AG09319 (cell line): ENCODE data around the gene IPO4.
A peak's percentile ranks its signal among the peaks of the same experiment; 100 is the strongest.
"Not testable (repeated sequence)": the region's sequence is repeated elsewhere in the genome, so short reads cannot be mapped to it uniquely, and the experiment has no call there.

ENCODE experiments used
- DNase-seq: peaks from one replicate; pipeline ENCODE4 v3.0.0-alpha.2; 2010; ENCODE audit warnings: low read depth; ENCODE audit errors: extremely low read depth
- CTCF ChIP-seq: IDR thresholded peaks from 2 replicates; pipeline ENCODE4 v1.5.1; 2011; ENCODE audit warnings: low read depth, mild to moderate bottlenecking, inconsistent platforms, low read length, moderate library complexity

The IPO4 gene

GRCh38 chr14:24204163-24205146, 15.8 kb upstream of the IPO4 start:
- no peak for DNase-seq

GRCh38 chr14:24203249-24203886, 14.8 kb upstream of the IPO4 start:
- not testable (repeated sequence) for DNase-seq

More at GRCh38 chr14:24204163-24205146, 15.8 kb upstream of the IPO4 start:
- no peak for TF ChIP-seq CTCF

- not testable (repeated sequence) for DNase-seq
These were observed 13.9 kb upstream of the IPO4 start for GRCh38 chr14:24202538-24202937.

GRCh38 chr14:24198814-24199524, 10.4 kb upstream of the IPO4 start:
- no peak for DNase-seq
- TF ChIP-seq CTCF = no peak

- TF ChIP-seq CTCF = no peak
- no peak for DNase-seq
These were observed 8.4 kb upstream of the IPO4 start for GRCh38 chr14:24197056-24197450.

GRCh38 chr14:24196071-24197055, 7.7 kb upstream of the IPO4 start:
- no peak for DNase-seq
- no peak for TF ChIP-seq CTCF

- TF ChIP-seq CTCF = no peak
- DNase-seq = peak; percentile 64
These were observed 6.8 kb upstream of the IPO4 start, which contains the start of gene TM9SF1 for GRCh38 chr14:24195186-24196070. TSS of gene TM9SF1 (minus strand) at chr14:24195441. CDS start at chr14:24195019, 422 bp downstream.
